DMS79 treated with DMSO at 0.1 percent for 48 hours (cell line): ENCODE data around the gene ISG20L2.
A peak's percentile ranks its signal among the peaks of the same experiment; 100 is the strongest.
"Not testable (repeated sequence)": the region's sequence is repeated elsewhere in the genome, so short reads cannot be mapped to it uniquely, and the experiment has no call there.

Experiments used
- DNase-seq: peaks from one replicate; lab custom pipeline; 2025; lab: John Stamatoyannopoulos, UW

Gene ISG20L2, protein sequence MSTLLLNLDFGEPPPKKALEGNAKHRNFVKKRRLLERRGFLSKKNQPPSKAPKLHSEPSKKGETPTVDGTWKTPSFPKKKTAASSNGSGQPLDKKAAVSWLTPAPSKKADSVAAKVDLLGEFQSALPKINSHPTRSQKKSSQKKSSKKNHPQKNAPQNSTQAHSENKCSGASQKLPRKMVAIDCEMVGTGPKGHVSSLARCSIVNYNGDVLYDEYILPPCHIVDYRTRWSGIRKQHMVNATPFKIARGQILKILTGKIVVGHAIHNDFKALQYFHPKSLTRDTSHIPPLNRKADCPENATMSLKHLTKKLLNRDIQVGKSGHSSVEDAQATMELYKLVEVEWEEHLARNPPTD

DNA sequence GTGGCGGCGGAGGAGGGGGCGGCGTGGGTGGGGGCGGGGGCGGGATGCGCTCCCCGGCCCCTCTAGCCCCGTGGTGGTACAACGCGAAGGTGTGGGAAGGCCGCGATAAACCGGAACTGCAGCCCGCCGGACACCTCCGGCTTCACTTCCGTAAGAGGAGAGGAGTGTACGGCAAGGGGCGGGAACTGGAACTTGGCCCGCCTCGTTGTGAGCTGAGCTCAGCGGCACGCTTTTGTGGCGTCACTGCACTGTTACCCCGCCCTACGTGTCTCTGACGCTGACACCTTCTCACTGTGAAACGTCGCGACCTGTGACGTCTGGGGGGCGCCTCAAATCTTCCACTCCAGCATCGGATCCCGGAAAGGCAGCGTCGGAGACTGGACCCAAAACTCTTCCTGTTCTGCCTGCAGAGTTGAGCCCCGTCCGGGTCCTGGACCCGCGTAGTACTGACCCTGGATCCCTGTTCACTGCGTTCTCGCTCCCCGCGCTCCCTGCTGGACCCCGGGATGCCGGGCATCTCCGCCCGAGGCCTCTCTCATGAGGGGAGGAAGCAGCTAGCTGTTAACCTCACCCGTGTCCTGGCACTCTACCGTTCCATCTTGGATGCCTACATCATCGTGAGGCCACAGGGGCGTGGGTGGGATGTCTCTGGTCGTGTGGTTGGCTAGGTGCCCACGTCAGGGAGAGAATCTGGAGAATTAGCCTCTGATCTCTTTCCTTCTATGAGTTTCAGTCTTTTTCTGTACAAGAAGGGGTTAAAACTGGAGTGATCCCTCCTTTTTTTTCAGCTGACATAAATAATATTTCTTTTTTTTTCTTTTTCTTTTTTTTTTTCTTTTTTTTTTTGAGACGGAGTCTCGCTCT lies at the start of gene ISG20L2:
Gene ISG20L2, minus strand, starts transcription at position 168 of the 864 bp plus-strand sequence. CDS start 1,114 bp downstream, outside the sequence.
- peak; percentile 97 for DNase-seq

DNA sequence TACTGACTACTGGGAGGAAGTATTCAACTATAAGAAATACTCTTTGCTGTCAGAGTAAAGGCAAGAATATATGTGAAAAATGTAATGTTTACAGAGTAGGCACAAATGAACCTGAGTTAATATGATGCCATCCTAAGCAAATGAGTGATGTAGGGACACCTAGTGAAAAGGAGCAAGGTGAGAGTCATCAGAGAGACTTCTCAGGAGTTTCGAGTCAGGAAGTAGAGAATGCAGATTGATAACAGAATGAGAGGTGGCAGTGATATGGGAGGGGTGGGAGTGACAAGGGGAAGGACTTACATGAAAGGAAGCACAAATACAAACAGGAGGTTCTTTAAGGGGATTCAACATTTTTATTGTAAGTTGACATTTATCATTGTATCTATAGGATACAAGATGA lies 49.0 kb upstream of the ISG20L2 start:
- no peak for DNase-seq

DNA sequence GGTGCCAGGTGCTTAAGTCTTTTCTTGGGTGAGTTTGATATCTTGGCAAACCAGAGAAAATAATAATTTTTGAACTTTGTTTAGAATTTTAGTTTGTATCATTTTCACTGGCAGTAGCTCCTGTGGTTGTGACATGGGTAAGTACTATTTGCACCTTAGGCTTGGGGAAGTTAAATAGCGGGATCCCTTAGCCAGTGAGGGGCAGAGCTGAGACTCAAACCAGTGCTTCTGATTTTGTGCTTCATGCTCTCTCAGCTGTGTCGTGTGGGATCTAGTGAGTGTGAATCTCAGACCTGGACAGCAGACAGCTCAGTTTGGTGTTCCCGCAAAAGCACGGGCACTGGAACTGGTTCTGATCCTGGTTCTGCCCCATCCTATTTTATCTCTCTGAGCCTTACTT lies 48.4 kb upstream of the ISG20L2 start:
- no peak for DNase-seq

DNA sequence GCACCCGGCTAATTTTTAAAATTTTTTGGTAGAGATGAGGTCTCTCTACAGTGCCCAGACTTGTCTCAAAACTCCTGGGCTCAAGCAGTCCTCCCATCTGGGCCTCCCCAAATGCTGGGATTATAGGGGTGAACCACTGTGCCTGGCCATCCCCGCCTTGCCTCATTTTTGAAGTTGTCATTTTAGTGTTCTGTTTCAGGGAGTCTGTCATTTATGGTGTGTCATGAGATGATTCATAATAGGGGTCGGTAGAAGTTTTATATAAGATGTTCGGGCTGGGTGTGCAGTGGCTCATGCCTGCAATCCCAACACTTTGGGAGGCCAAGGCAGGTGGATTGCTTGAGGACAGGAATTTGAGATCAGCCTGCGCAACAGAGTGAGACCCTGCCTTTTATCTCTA lies 47.2 kb upstream of the ISG20L2 start:
- DNase-seq = no peak

DNA sequence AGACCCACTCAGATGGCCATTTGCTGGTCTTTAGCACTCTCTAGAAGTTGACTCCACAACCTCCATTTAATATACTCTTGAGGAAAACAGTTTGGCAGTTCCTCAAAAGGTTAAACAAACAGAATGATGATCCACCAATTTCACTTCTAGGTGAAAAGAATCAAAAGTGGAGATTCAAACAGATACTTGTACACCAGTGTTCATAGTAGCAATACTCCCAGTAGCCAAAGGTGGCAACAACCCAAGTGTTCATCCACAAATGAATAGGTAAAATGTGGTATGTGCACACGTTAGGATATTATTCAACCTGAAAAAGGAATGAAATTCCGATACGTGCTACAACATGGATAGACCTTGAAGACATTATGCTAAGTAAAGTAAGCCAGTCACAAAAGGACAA lies 45.0 kb upstream of the ISG20L2 start:
- no peak for DNase-seq

DNA sequence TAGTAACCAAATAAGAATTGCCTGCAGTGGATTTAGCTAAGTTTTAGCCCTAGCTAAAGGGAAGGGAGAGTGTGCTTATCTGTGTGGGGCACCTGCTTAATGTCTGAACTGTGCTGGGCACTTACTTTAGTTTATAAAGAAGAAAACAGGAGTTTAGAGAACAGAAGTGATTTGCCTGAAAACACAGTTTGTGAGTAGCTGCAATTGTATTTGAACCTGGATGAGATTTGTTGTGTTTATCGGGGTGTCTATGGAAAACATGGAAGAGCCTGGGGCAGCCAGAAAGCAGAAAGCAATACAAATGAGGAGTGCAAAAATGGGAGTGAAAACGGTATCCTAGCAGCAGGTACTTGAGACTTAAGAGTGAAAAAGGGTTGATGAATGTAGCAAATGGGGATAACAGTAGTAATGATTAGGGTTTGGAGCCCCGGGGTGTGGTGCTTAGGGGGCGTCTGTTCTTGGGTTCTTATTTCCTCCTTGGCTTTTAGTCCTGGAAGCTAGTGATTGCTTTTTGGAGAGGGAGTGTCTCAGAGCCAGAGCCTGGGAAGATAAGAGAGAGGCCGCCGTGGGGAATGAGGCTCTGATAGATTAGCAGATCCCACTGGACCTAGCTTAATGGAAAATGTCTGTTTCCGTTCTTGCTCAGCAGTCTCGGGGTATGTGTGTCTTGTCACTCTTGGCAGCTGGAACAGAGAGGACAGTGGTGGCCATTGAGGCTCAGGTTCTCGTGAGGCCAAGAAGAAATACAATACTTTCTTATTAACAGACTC lies 44.3 kb upstream of the ISG20L2 start:
- peak; percentile 16 for DNase-seq

DNA sequence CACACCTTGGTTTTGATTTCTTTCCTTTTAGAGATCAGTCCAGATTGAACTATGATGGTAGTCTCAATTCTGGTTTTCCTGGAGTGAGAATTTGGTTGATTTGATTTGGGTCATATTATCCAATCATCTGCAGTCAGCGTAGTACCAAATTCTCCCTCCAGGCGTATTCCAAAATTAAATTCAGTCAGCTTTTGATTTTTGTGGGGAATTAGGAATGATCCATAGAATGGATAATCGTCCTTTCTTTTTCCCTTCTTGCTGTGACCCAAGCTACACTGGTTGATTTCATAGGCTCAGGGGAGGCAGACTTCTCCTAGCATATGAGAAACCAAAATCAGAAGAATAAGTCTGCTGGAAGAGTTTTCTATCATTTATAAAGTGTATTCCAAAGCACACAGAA lies 43.7 kb upstream of the ISG20L2 start:
- no peak for DNase-seq

DNA sequence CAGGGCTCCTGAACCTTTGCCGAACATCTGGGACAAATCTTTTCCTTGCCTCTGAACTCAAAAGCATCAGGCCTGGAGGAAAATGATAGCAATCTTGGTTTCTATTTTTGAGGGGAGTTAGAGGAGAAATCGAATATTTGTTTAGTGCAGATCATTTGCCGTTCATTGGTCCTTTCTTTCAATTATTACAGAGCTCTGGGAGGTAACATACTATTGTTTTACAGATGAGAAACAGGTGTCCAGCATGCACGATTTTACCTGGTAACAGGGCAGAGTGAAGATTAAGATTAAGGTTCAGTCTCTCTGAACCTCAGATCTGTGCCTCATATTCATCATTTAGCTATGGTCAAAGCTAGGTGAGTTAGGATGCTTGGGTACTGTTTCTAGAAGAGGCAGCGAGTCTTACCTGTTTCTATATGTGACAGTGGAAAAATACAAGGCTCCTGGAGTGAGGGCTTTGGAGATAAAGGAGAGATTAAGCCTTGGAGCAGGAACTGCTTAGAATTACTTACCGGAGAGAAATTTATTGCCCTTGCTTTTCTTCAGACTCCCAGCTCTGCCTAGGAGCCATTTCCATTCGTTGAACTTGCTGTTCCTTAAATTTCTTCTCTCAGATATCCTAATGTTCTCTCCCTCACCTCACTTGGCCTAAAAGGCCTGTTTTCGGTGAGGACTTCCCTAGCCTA lies 40.2 kb upstream of the ISG20L2 start:
- no peak for DNase-seq

DNA sequence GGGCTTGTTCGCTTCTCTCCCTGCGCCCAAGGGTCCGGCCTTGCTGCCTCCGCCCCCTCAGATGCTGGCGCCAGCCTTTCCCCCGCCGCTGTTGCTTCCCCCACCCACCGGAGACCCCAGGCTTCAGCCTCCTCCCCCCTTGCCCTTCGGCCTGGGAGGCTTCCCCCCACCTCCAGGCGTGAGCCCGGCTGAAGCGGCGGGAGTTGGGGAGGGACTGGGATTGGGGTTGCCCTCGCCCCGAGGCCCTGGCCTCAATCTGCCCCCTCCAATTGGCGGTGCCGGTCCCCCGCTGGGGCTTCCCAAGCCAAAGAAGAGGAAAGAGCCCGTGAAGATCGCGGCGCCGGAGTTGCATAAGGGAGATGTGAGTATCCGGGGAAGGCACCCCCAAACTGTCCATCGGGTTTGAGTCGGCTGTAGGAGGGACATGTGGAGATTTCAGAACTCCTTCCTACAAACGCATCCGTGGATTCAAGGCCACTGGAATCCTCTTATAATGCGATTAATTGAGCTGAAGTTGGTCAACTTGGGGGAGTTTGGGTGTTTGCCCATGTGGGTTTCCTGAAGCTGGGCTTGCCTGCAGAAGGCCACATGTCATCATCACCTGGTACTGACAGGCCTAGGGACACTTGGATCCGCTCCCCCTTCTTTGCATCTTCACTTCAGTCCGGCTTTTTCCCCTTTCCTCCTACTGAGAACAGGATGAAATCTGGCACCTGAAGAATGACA lies 39.5 kb upstream of the ISG20L2 start:
- DNase-seq = no peak

DNA sequence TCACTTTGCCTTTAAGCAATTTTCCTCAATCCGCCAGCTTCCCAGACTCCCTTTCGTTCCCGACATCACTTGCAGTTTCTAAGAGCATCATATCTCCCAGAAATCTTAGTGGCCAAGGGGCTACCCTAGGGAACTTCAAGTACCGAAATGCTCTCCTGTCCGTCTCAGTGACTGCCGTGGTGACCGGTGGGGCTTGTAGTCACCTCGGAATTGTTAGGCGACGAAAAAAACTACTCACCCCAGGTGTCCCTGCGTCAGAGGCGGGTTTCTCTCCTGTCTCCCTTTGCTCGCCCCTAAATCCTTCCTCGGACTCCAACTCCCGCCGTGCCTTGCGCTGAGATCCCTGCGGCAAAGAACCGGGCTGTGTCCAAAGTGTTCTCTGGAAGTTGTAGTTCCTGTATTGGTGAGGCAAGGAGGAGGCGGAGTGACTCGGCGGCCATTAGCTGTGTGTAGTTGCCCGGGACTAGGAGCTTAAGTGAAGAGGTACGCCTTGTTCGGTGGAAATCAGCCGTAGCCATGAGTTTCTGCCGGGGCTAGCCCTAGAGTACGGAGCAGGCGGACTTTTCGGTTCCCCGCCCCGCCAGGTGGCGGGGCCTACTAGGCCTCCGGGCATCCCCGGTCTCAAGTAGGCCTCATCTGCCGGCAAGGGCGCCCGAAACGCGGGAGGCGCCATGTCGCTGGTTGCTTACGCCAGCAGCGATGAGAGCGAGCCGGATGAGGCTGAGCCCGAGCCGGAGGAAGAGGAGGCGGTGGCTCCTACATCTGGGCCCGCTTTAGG lies 38.7 kb upstream of the ISG20L2 start, which contains the start of gene PRCC:
Gene PRCC, plus strand, starts transcription at position 435 of the 778 bp plus-strand sequence. Its CDS starts 237 bp downstream, at position 672.
- DNase-seq = peak; percentile 99

DNA sequence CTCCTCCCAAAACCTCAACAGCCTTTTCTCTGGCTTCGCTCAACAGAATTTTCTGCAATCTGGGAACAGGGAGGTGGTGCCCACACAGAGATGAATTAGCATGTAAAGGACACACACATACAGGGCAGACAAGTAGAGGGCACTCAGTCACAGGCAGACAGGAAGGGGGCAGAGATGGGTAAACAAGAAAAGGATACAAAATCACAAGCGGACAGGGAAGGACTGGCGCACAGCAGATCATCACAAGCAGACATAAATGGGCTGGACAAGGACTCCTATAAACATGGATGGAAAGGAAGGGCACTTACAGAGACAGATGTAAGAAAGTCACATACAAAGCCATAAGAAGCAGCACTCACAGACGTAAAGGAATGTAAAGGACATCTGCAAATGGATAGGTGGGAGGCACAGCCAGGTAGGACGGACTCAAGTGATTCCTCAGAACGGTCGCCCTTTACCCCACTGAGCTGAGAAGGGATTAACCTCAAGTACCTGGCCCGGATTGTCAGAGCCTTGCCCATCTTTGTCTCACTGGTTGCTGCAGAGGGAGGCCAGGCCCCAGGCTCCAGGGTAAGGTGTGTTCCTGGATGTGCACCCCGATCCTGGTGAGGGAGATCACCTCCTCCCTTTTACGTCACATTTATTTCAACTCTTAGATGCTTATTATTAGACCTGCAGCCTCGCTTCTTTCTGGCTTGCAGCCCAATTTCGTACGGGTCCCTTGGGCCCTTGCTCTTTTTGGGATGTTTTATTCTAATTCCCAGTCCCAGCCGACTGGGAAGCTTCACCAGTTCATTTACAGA lies 37.9 kb upstream of the ISG20L2 start:
- DNase-seq = no peak

DNA sequence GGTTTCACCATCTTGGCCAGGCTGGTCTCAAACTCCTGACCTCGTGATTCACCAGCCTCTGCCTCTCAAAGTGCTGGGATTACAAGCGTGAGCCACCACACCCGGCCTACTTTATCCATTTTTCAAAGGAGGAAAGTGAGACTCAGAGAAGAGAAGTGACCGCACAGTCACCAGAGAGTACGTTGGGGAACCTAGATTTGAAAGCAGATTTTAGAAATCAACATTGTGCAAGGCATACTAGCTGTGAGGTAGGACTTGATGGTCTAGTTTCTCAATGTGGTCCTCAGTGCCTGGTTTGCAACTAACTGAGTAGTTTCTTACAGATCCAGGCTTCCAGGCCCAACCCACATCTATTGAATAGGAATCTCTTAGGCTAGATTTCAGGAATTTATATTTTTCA lies 37.1 kb upstream of the ISG20L2 start:
- DNase-seq = no peak

DNA sequence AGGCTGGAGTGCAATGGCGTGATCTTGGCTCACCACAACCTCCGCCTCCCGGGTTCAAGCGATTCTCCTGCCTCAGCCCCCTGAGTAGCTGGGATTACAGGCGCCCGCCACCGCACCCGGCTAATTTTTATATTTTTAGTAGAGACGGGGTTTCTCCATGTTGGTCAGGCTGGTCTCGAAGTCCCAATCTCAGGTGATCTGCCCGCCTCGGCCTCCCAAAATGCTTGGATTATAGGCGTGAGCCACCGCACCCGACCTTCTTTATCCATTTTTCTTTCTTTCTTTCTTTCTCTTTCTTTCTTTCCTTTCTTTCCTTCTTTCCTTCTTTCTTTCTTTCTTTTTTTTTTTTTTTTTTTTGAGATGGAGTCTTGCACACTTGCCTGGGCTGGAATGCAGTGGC lies 36.6 kb upstream of the ISG20L2 start:
- not testable (repeated sequence) for DNase-seq

DNA sequence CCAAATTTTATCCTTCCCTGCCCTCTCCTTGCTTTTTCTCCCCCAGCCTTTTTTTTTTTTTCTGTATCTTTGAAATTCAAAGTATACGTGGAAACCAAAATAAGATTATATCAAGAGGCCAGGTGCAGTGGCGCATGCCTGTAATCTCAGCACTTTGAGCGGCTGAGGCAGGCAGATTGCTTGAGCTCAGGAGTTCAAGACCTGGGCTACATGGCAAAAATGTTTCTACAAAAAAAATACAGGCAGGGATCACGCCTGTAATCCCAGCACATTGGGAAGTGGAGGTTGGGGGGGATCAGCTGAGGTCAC lies 32.2 kb upstream of the ISG20L2 start:
- DNase-seq = no peak

DNA sequence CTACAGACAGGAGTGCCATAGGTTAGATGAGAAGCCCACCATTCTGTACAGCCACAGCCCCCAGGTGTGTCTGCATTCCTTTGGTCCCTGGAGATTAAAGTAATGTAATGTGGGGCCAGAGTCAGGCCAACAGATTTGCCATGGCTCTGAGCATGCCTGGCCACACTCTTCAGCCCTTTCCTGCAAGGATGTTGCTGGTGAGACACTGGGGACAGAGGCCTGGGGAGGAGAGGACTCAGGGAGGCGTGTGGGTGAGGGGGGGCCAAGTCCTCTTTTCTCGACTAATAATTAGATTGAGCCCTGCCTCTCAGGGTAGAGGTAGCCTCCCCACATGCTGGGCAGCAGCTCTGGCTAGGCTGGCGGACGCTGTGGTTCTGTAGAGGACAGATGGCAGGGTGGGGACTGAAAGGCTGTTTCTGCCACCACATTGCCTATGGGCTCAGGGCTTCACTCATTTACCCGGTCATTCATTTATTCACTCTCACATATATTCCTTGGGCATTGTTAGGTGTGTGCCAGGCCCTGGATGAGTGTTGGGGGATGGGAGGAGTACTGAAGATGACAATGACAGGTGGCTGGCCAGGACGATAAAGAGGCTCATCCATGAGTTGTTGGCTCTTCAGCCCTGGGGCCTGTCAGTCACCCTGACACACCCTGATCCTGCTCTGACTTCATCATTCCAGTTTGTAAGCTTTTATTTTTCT lies 31.7 kb upstream of the ISG20L2 start:
- DNase-seq = no peak

DNA sequence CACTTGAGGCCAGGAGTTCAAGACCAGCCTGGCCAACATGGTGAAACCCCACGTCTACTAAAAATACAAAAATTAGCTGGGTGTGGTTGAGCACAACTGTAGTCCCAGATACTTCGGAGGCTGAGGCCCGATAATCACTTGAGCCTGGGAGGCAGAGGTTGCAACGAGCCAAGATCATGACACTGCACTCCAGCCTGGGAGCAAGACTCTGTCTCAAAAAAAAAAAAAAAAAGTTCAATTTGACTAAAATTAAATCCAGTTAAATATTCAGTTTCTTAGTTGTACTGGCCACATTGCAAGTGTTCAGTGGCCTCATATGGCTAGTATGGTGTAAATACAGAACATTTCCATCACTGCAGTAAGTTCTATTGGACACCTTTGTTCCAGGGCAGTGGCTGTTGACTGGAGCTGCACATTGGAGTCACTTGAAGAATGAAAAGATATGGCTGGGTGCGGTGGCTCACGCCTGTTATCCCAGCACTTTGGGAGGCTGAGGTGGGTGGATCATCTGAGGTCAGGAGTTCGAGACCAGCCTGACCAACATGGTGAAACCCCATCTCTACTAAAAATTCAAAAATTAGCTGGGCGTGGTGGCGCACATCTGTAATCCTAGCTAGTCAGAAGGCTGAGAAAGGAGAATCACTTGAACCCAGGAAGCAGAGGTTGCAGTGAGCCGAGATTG lies 29.1 kb upstream of the ISG20L2 start:
- not testable (repeated sequence) for DNase-seq

DNA sequence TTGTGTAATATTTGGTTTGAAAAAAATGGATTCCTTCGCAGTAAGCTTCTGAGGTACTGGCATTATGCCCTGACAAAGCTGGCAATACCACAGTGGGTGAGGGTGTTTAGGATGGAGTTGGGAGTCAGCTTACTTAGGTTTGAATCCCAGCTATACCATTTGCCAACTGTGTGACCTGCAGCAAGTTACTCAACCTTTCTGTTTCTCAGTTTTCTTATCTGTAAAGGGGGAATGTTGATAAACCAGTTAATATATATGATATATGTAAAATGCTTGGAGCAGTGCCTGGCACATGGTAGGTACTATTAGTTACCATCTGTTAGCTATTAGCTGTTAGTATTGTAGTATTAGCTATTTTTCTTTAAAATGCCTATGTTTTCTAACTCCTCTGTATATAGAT lies 27.8 kb upstream of the ISG20L2 start:
- no peak for DNase-seq

DNA sequence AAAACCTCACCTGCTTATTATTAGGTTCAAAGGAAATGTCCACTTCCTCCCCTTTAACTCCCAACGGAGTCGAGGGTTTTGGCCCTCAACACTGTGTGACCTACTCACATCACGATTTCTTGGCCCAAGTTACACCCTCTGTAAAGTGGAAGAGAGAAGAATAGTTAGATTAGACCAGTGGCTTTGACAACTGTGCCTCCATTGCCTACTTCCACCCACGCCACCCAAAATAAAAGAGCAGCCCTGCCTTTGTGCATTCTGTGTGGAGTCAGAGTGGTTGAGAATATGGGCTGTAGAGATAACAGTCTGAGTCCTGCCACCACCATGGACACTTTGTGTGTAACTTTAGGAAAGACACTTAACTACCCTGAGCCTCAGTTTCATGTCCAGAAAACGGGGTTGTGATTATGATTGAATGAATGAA lies 27.0 kb upstream of the ISG20L2 start:
- no peak for DNase-seq
